Measurements from ENCODE around the gene IGSF21. TPM values are rescaled to one million over a fixed set of nuclear protein-coding genes. Genes with fewer than 3 reads are reported as not detected.

IGSF21 gene
- polyA plus RNA-seq, 3 donors = not detected

DNA sequence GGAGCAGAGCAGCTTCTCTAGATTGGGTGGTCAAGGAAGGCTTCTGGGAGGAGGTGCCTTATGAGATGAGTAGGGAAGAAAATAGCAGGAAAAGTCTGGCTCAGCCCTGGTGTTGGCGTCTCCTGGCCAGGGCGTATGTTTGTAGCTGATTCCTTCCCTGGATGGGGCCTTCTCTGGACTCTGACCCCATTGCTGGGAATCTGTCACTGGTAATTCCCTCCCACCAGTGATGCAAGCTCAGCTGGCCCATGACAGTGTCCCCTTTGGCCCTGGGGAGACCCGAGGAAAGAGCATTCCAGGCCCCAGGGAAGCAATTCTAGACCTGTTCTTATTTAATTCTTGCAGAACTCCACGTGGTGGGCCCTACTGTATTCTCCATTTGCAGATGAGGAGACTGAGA, 20.7 kb downstream of the IGSF21 start:
- Histone ChIP-seq H3K4me3 (replicated peaks in 1 of 3; ENCODE audit: low read depth in 2 of 3, low read length in 3 of 3) (no peak overlapping the region), H3K79me2 (ENCODE audit: insufficient read depth, low read length) (no peaks in the 10 kb centered on the region), H4K20me1 (ENCODE audit: insufficient read depth, low read length) (no peaks in the 10 kb centered on the region), H3K4me1 (ENCODE audit: control insufficient read depth in 1 of 2, insufficient read depth in 2 of 2, low read length in 2 of 2) (no peaks in the 10 kb centered on the region), H2AFZ (ENCODE audit: insufficient read depth, low read depth, low read length, poor library complexity, severe bottlenecking) (no peak overlapping the region), H3K9me3 (replicated peaks in 1 of 2; ENCODE audit: control insufficient read depth in 1 of 2, insufficient read depth in 1 of 2, low read length in 2 of 2) (no peaks in the 10 kb centered on the region), H3K27ac (ENCODE audit: low read depth in 1 of 2, low read length in 2 of 2) (no peak overlapping the region), H3K4me2 (replicated peaks; ENCODE audit: extremely low read depth, low read length, poor library complexity, severe bottlenecking) (no peak overlapping the region), H3K36me3 (replicated peaks in 1 of 2; ENCODE audit: control insufficient read depth in 1 of 2, insufficient read depth in 2 of 2, low read length in 2 of 2) (no peaks in the 10 kb centered on the region), H3K27me3 (ENCODE audit: control insufficient read depth in 2 of 2, insufficient read depth in 2 of 2, low read length in 2 of 2) (no peaks in the 10 kb centered on the region), H3K9ac (ENCODE audit: insufficient read depth, low read length, poor library complexity, severe bottlenecking) (no peak overlapping the region)
- H3K27me3 Mint-ChIP-seq (ENCODE audit: low read depth in 3 of 3) = peaks cover 2 to 8% (median 6%) of the 10 kb centered on the region in 3 donors
- H3K36me3 Mint-ChIP-seq = no peaks in the 10 kb centered on the region
- intact Hi-C loops (cut with micrococcal nuclease) = no loop called here
- DNase-seq = no peak
- no peak overlapping the region for H3K27ac Mint-ChIP-seq
- WGBS (ENCODE audit: insufficient coverage) = 73% methylated on average over 4 of the region's 4 CpGs
- no peak overlapping the region for H3K4me3 Mint-ChIP-seq
- H3K4me1 Mint-ChIP-seq = no peaks in the 10 kb centered on the region
- H3K9me3 Mint-ChIP-seq = no peaks in the 10 kb centered on the region
- TF ChIP-seq, protein P1, sequence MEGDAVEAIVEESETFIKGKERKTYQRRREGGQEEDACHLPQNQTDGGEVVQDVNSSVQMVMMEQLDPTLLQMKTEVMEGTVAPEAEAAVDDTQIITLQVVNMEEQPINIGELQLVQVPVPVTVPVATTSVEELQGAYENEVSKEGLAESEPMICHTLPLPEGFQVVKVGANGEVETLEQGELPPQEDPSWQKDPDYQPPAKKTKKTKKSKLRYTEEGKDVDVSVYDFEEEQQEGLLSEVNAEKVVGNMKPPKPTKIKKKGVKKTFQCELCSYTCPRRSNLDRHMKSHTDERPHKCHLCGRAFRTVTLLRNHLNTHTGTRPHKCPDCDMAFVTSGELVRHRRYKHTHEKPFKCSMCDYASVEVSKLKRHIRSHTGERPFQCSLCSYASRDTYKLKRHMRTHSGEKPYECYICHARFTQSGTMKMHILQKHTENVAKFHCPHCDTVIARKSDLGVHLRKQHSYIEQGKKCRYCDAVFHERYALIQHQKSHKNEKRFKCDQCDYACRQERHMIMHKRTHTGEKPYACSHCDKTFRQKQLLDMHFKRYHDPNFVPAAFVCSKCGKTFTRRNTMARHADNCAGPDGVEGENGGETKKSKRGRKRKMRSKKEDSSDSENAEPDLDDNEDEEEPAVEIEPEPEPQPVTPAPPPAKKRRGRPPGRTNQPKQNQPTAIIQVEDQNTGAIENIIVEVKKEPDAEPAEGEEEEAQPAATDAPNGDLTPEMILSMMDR (IDR thresholded peaks at IDR 0.05) = no peak

- H3K4me3 Mint-ChIP-seq = no peak overlapping the region
- intact Hi-C loops (cut with micrococcal nuclease) = no loop called here
- Histone ChIP-seq H2AFZ (ENCODE audit: insufficient read depth, low read depth, low read length, poor library complexity, severe bottlenecking) (no peak overlapping the region), H3K9me3 (replicated peaks in 1 of 2; ENCODE audit: control insufficient read depth in 1 of 2, insufficient read depth in 1 of 2, low read length in 2 of 2) (no peaks in the 10 kb centered on the region), H3K4me2 (replicated peaks; ENCODE audit: extremely low read depth, low read length, poor library complexity, severe bottlenecking) (no peak overlapping the region), H3K4me3 (replicated peaks in 1 of 3; ENCODE audit: low read depth in 2 of 3, low read length in 3 of 3) (no peak overlapping the region), H3K79me2 (ENCODE audit: insufficient read depth, low read length) (no peaks in the 10 kb centered on the region), H3K4me1 (ENCODE audit: control insufficient read depth in 1 of 2, insufficient read depth in 2 of 2, low read length in 2 of 2) (no peaks in the 10 kb centered on the region), H4K20me1 (ENCODE audit: insufficient read depth, low read length) (no peaks in the 10 kb centered on the region), H3K27ac (ENCODE audit: low read depth in 1 of 2, low read length in 2 of 2) (no peak overlapping the region), H3K36me3 (replicated peaks in 1 of 2; ENCODE audit: control insufficient read depth in 1 of 2, insufficient read depth in 2 of 2, low read length in 2 of 2) (no peaks in the 10 kb centered on the region), H3K9ac (ENCODE audit: insufficient read depth, low read length, poor library complexity, severe bottlenecking) (no peak overlapping the region), H3K27me3 (ENCODE audit: control insufficient read depth in 2 of 2, insufficient read depth in 2 of 2, low read length in 2 of 2) (no peaks in the 10 kb centered on the region)
- peaks cover 0 to 2% (median 0%) of the 10 kb centered on the region in 7 donors for H3K9me3 Mint-ChIP-seq
- TF ChIP-seq, protein P1 (IDR thresholded peaks at IDR 0.05) = no peak
- WGBS (ENCODE audit: insufficient coverage) = 80% methylated on average over 1 of the region's 3 CpGs
- no peak for DNase-seq
- H3K36me3 Mint-ChIP-seq = no peaks in the 10 kb centered on the region
- H3K4me1 Mint-ChIP-seq = no peaks in the 10 kb centered on the region
- H3K27me3 Mint-ChIP-seq (ENCODE audit: low read depth in 3 of 3) = peaks cover 0 to 8% (median 4%) of the 10 kb centered on the region in 3 donors
- no peak overlapping the region for H3K27ac Mint-ChIP-seq
Measured at GRCh38 chr1:18130356-18130755, 22.8 kb downstream of the IGSF21 start.
